HG03159 (cell line): Measurements from ENCODE around the gene ZMYM5.
"Not testable (repeated sequence)": the region's sequence is repeated elsewhere in the genome, so short reads cannot be mapped to it uniquely, and the experiment has no call there.

ENCODE experiments used
- ATAC-seq: cut with Tn5 transposase; IDR thresholded peaks from one replicate; pipeline ENCODE4 v1.9.1; 2021; ENCODE audit warnings: mild to moderate bottlenecking, moderate library complexity; ENCODE audit not compliant: unreplicated experiment

The ZMYM5 gene

GRCh38 chr13:19822673-19823072 lies 40.8 kb downstream of the ZMYM5 start:
- no peak for ATAC-seq

DNA sequence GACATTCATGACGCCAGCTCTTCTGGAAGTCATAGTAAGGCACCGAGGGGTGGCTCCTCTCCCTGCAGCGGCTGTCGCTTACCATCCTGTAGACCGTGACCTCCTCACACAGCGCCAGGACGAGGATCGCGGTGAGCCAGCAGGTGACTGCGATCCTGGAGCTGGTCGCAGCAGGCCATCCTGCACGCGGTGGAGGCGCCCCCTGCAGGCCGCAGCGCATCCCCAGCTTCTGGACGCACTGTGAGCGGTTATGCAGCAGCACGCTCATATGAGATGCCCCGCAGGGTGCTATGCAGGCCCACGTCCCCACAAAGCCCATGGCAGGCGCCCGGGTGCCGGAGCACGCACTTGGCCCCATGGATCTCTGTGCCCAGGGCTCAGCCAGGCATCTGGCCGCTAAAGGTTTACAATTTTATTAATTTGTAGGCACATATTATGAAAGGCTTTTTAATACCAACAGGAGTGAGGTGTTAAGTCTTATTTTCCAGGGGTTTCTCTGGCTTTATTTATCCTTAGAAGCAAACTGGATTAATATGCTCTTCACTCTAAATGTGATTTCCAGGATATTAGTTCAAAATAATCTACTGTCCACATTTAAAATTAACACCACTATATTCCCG lies 45.1 kb downstream of the ZMYM5 start:
- ATAC-seq, result no peak

GRCh38 chr13:19817510-19818158 lies 45.8 kb downstream of the ZMYM5 start:
- no peak for ATAC-seq

GRCh38 chr13:19817106-19817505 lies 46.3 kb downstream of the ZMYM5 start:
- ATAC-seq, result no peak

DNA sequence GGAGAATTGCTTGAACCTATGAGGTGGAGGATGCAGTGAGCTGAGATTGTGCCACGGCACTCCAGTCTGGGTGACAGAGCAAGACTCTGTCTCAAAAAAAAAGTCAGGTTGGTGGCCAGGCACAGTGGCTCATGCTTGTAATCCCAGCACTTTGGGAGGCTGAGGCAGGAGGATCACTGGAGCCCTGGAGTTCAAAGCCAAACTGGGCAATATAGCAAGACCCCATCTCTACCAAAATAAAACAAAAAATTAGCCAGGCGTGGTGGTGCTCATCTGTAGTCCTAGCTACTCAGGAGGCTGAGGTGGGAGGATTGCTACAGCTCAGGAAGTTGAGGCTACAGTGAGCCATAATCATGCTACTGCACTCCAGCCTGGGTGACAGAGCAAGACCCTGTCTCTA lies 47.6 kb downstream of the ZMYM5 start:
- ATAC-seq, result not testable (repeated sequence)

DNA sequence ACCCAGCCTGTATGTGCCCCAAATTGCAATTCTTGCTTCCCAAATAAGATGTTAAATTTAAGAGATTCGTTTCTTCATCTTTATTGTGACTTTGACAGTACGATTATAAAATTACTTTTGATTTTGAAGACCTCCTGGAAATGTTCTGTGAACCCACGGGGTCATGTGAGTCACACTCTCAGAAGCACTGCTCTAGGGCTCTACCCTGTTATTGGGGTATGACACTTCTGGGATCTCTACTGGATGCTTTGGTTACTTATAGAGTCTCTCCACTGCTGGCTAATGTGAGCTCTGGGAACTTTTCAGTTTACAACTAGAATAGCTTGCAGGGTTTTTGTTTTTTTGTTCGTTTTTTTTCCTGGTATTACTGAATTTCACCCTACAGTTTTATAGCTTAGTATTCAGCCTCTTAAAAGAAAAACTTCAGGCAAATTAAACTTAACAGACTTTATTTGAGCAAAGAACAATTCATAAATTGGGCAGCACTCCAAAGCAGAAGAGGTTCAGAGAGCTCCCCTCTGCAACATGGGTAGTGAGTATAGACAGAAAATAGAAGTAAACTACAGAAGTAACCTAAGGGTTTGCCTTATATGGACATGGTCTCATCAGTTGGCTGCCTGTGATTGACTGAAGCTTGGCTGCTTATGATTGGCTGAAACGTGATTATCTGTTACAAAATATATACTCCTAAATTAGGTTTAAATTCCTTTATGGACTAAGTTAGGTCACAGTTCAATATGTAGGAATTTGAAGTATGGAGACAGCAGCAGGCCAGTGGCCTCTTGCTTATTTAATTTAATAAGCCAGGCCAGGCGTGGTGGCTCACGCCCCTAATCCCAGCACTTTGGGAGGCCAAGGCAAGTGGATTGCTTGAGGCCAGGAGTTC lies 52.2 kb downstream of the ZMYM5 start:
- no peak for ATAC-seq

GRCh38 chr13:19810151-19810550 lies 53.3 kb downstream of the ZMYM5 start:
- no peak for ATAC-seq

GRCh38 chr13:19805765-19806164 lies 57.7 kb downstream of the ZMYM5 start:
- ATAC-seq, result no peak

GRCh38 chr13:19795956-19796355 lies 67.5 kb downstream of the ZMYM5 start:
- no peak for ATAC-seq

GRCh38 chr13:19794631-19795030 lies 68.8 kb downstream of the ZMYM5 start:
- ATAC-seq, result no peak

- ATAC-seq, result no peak
Observed at GRCh38 chr13:19791953-19792537, 71.4 kb downstream of the ZMYM5 start.

DNA sequence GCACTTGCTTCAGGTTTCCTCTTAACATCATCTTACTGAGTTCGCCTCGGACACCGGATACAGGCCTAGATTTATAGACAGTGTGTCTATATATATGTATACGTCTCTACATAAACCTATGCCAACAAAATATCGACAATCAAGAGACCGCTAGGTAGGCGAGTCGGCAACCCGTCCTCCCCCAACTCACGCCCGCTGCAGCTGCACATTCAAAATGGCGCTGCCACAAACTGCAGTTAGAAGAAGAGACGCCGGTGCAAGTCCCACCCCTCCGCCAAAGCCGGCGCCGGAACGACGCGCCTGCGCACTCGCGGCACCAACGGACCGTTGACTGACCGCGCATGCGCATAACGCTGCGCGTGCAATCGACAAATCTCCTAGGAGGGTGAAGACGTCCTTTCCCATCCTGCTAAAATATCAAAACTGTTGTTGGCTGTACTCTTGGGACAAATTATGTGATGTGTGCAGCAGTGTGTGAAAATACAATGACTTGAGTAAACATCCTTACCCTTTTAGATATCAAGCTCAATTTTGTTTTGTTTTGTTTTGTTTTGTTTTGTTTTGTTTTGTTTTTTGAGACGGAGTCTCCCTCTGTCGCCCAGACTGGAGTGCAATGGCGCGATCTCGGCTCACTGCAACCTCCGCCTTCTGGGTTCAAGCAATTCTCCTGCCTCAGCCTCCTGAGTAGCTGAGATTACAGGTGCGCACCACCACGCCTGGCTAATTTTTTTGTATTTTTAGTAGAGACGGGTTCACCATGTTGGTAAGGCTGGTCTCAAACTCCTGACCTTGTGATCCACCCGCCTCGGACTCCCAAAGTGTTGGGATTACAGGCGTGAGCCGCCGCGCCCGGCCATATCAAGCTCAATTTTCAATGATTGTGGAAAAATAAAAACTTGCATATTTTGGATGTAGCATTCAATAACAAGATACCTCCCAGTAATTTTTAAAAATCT lies 80.4 kb downstream of the ZMYM5 start, which contains the start of gene PSPC1:
Gene PSPC1, minus strand, starts transcription at position 219 of the 956 bp plus-strand sequence. Its CDS starts 188 bp downstream, at position 31.
- peak; percentile 85 for ATAC-seq

- ATAC-seq, result peak; percentile 39
Observed at GRCh38 chr13:19782049-19782726, 81.3 kb downstream of the ZMYM5 start.

DNA sequence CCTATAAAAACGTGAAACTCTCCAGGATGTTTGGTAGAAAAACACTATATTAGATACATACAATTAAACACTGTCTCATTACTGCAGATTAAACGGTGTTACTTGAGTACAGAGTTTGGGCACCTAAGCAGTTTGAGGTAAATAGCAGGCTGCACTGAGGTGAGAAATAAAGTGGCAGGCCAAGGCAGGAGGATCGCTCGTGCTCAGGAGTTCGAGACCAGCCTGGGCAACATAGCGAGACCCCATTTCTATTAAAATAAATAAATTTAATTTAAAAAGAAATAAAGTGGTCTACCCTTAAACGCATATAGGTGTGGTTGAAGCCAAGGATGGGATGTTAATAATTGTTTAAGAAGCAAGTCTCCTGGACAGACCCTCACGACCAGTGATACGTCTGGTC lies 81.9 kb downstream of the ZMYM5 start:
- no peak for ATAC-seq

GRCh38 chr13:19780753-19781418 lies 82.6 kb downstream of the ZMYM5 start:
- ATAC-seq, result not testable (repeated sequence)
